Ishikawa (cell line): Measurements from ENCODE around the gene CRB3.

Experiments
- CEBPB ChIP-seq: IDR thresholded peaks from 2 replicates; pipeline ENCODE4 v1.6.1; 2012
- CREB1 ChIP-seq: IDR thresholded peaks from 2 replicates; pipeline ENCODE4 v1.6.1; 2012; ENCODE audit warnings: low read depth
- EGR1 ChIP-seq: IDR thresholded peaks from 2 replicates; pipeline ENCODE4 v1.6.1; 2012
- EP300 ChIP-seq: IDR thresholded peaks from 2 replicates; pipeline ENCODE4 v1.6.1; 2012; ENCODE audit warnings: borderline replicate concordance
- FOXM1 ChIP-seq: IDR thresholded peaks from 2 replicates; pipeline ENCODE4 v1.6.1; 2012; ENCODE audit warnings: low read depth, borderline replicate concordance
- MAX ChIP-seq: IDR thresholded peaks from 2 replicates; pipeline ENCODE4 v1.6.1; 2012
- NFIC ChIP-seq: IDR thresholded peaks from 2 replicates; pipeline ENCODE4 v1.6.1; 2012
- RAD21 ChIP-seq: IDR thresholded peaks from 2 replicates; pipeline ENCODE4 v1.6.1; 2012; ENCODE audit warnings: low read depth
- REST ChIP-seq: IDR thresholded peaks from 2 replicates; pipeline ENCODE4 v1.6.1; 2012; ENCODE audit warnings: low read depth, mild to moderate bottlenecking
- TAF1 ChIP-seq: IDR thresholded peaks from 2 replicates; pipeline ENCODE4 v1.6.1; 2012; ENCODE audit warnings: low read depth, mild to moderate bottlenecking
- TCF12 ChIP-seq: IDR thresholded peaks from 2 replicates; pipeline ENCODE4 v1.6.1; 2012; ENCODE audit warnings: low read depth
- TEAD4 ChIP-seq: IDR thresholded peaks from 2 replicates; pipeline ENCODE4 v1.6.1; 2012
- USF1 ChIP-seq: IDR thresholded peaks from 2 replicates; pipeline ENCODE4 v1.6.1; 2012
- YY1 ChIP-seq: IDR thresholded peaks from 2 replicates; pipeline ENCODE4 v1.6.1; 2012; ENCODE audit warnings: low read depth
- ZBTB7A ChIP-seq: IDR thresholded peaks from 2 replicates; pipeline ENCODE4 v1.6.1; 2012; ENCODE audit warnings: low read depth

The CRB3 gene

GRCh38 chr19:6429419-6430221, 34.5 kb upstream of the CRB3 start:
- TF ChIP-seq ZBTB7A (no peak), REST (no peak), EGR1 (no peak), USF1 (no peak), TCF12 (no peak), FOXM1 (no peak), NFIC (no peak), EP300 (no peak), RAD21 (no peak), TAF1 (no peak), CREB1 (no peak), MAX (no peak), YY1 (no peak), CEBPB (no peak), TEAD4 (no peak)

GRCh38 chr19:6431891-6432290, 32.2 kb upstream of the CRB3 start:
- TF ChIP-seq USF1 (no peak), EP300 (no peak), CEBPB (no peak), TEAD4 (no peak), TAF1 (no peak), REST (no peak), ZBTB7A (no peak)

- no peak for TF ChIP-seq ZBTB7A
- no peak for TF ChIP-seq CREB1
- TF ChIP-seq EGR1 = no peak
- TF ChIP-seq TEAD4 = no peak
- TF ChIP-seq REST = no peak
- no peak for TF ChIP-seq CEBPB
- no peak for TF ChIP-seq MAX
- TF ChIP-seq YY1 = no peak
- TF ChIP-seq TCF12 = no peak
- no peak for TF ChIP-seq EP300
- TF ChIP-seq FOXM1 = no peak
- no peak for TF ChIP-seq TAF1
- no peak for TF ChIP-seq USF1
- TF ChIP-seq RAD21 = no peak
- TF ChIP-seq NFIC = no peak
These were observed 30.9 kb upstream of the CRB3 start for GRCh38 chr19:6433165-6433564.

GRCh38 chr19:6433663-6434062, 30.4 kb upstream of the CRB3 start, which contains the start of gene SLC25A41:
Gene SLC25A41 (minus strand): TSS chr19:6433763. CDS start chr19:6433693, 70 bp downstream.
- no peak for TF ChIP-seq CEBPB
- TF ChIP-seq EGR1 = no peak
- TF ChIP-seq REST = no peak
- no peak for TF ChIP-seq RAD21
- TF ChIP-seq MAX = no peak
- TF ChIP-seq CREB1 = no peak
- TF ChIP-seq FOXM1 = no peak
- no peak for TF ChIP-seq TCF12
- no peak for TF ChIP-seq USF1
- TF ChIP-seq TAF1 = no peak
- no peak for TF ChIP-seq ZBTB7A
- no peak for TF ChIP-seq TEAD4
- TF ChIP-seq EP300 = no peak
- no peak for TF ChIP-seq NFIC
- TF ChIP-seq YY1 = no peak
